Stimulated activated naive CD8-positive, alpha-beta T cell treated with anti-CD3 and anti-CD28 coated beads, Interleukin-15, Interleukin-2, amounts not matched to agents 100 U/mL and 50 U/mL, for 24 hours (primary cell): ENCODE data around the gene CCNY.
"Not testable (repeated sequence)": the region's sequence is repeated elsewhere in the genome, so short reads cannot be mapped to it uniquely, and the experiment has no call there.

Experiments used
- ATAC-seq: fragments of 150-1000 bp; cut with Tn5 transposase; one replicate; pipeline ENCODE4 v1.10.0; 2021
- DNase-seq: peaks from one replicate; pipeline ENCODE4 v3.0.0; 2021

Gene CCNY

GRCh38 chr10:35336084-35336831 is at the start of gene CCNY:
Gene CCNY, plus strand, starts transcription at chr10:35336509. Its CDS starts 545 bp downstream, at chr10:35337054.
- DNase-seq = peak; percentile 85
- peak; percentile 70 for ATAC-seq

GRCh38 chr10:35289198-35289597 is 47.1 kb upstream of the CCNY start:
- ATAC-seq (no peak), DNase-seq (no peak)

- ATAC-seq (no peak), DNase-seq (no peak)
These were observed 41.8 kb upstream of the CCNY start for GRCh38 chr10:35294506-35294905.

- DNase-seq (no peak), ATAC-seq (no peak)
These were observed 37.3 kb upstream of the CCNY start for GRCh38 chr10:35299016-35299415.

- DNase-seq = peak; percentile 4
- ATAC-seq = peak; percentile 23
These were observed 36.1 kb upstream of the CCNY start for GRCh38 chr10:35300063-35300699.

GRCh38 chr10:35304649-35305048 is 31.7 kb upstream of the CCNY start:
- DNase-seq (peak; percentile 7), ATAC-seq (peak; percentile 43)

GRCh38 chr10:35306852-35307251 is 29.5 kb upstream of the CCNY start:
- ATAC-seq (no peak), DNase-seq (no peak)

- no peak for DNase-seq
- ATAC-seq = no peak
These were observed 29.0 kb upstream of the CCNY start for GRCh38 chr10:35307297-35307696.

GRCh38 chr10:35308809-35309208 is 27.5 kb upstream of the CCNY start:
- DNase-seq (no peak), ATAC-seq (no peak)

- not testable (repeated sequence) for ATAC-seq, DNase-seq
These were observed 22.2 kb upstream of the CCNY start for GRCh38 chr10:35314142-35314541.

GRCh38 chr10:35315235-35315634 is 21.1 kb upstream of the CCNY start:
- not testable (repeated sequence) for DNase-seq, ATAC-seq

GRCh38 chr10:35316218-35316967 is 19.9 kb upstream of the CCNY start:
- DNase-seq (no peak), ATAC-seq (no peak)

GRCh38 chr10:35318551-35318950 is 17.8 kb upstream of the CCNY start:
- no peak for ATAC-seq

GRCh38 chr10:35320341-35320740 is 16.0 kb upstream of the CCNY start:
- no peak for ATAC-seq
- no peak for DNase-seq

More at GRCh38 chr10:35318551-35318950, 17.8 kb upstream of the CCNY start:
- no peak for DNase-seq

GRCh38 chr10:35322636-35323035 is 13.7 kb upstream of the CCNY start:
- ATAC-seq (no peak), DNase-seq (no peak)

GRCh38 chr10:35324196-35324595 is 12.1 kb upstream of the CCNY start:
- DNase-seq (no peak), ATAC-seq (no peak)

GRCh38 chr10:35326466-35327235 is 9.7 kb upstream of the CCNY start:
- ATAC-seq (no peak), DNase-seq (no peak)

GRCh38 chr10:35327790-35328403 is 8.4 kb upstream of the CCNY start:
- ATAC-seq (no peak), DNase-seq (no peak)

GRCh38 chr10:35328404-35329037 is 7.8 kb upstream of the CCNY start:
- peak; percentile 85 for ATAC-seq
- no peak for DNase-seq

- no peak for DNase-seq
- ATAC-seq = no peak
These were observed 6.8 kb upstream of the CCNY start for GRCh38 chr10:35329520-35329919.
